ENCODE data around the gene AGXT2.
"Not testable (repeated sequence)": the region's sequence is repeated elsewhere in the genome, so short reads cannot be mapped to it uniquely, and the experiment has no call there.

Gene AGXT2

GRCh38 chr5:35052838-35053237, 5.1 kb upstream of the AGXT2 start:
- DNase-seq (ENCODE audit: low read depth), result no peak

DNA sequence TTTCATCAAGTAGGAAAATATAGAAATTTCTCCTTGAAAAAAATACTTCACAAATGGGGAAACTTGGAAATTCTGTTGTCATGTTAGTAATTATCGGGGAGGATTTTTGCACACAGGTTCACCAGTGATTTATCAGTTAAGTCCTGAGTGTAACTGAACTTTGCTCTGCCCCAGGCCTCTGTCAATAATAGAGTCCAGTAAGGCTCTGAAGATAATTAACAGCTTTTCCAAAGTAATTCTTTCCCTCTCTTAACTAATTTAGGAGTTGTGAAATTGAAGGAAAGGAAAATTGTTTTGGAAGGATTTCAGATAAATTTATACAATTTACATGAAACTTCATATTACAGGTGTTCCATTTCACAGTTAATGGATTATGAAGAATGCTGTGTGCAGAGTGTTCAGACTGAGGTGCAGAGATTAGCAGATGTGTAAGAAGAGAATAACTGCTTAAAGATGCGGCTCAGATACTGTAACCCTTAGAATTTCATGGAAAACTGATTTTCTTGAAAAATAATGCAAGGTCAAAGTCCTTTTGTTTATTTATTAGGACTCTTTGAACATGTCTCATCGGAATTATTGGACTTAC, 2.9 kb upstream of the AGXT2 start:
- no peak for DNase-seq (ENCODE audit: low read depth)

- DNase-seq (ENCODE audit: low read depth), result no peak
Measured at GRCh38 chr5:35048910-35049309, 1.2 kb upstream of the AGXT2 start.

- DNase-seq (ENCODE audit: low read depth), result no peak
Measured at GRCh38 chr5:35046774-35047173, 975 bp downstream of the AGXT2 start.

- no peak for DNase-seq (ENCODE audit: low read depth)
Measured at GRCh38 chr5:35045280-35045679, 2.5 kb downstream of the AGXT2 start.

- no peak for DNase-seq (ENCODE audit: low read depth)
Measured at GRCh38 chr5:35044649-35045048, 3.1 kb downstream of the AGXT2 start.

DNA sequence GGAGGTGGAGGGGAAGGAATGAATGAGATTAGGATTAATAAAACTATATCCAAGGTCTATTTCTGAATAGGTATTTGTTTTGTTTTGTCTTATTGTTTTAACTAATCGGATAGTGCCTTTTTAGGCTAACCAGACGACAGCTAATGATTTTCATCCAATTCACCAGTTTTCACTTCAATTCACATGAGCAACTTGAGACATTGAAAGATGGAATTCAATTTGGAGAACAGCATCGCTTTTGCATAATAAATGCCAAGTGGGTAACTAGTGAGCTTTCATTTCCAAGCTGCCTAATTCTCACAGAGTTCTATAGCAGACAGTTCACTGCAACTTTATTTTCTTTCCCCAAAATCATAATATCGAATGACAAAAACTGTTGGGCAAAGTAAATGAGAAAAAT, 5.0 kb downstream of the AGXT2 start:
- DNase-seq (ENCODE audit: low read depth), result no peak

DNA sequence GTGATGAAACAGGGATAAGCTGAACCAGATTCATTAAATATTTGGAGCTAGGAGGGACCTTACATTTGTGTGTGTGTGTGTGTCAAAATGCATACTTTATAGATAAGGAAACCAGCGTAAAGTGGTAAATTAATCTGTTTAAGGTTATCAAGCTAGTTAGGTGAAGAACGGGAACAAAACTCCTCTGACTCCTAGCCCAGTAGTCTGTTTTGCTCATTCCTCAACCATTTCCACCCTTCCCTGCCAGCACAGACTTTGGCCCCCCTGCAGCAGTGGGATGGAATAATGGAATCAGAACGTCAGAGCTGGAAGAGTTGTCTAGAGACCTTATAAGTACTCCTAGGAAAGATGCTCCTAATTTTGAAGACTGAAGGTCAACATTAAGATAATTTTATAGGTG, 6.5 kb downstream of the AGXT2 start:
- DNase-seq (ENCODE audit: low read depth), result no peak

GRCh38 chr5:35038891-35039290, 8.9 kb downstream of the AGXT2 start:
- no peak for DNase-seq (ENCODE audit: low read depth)

DNA sequence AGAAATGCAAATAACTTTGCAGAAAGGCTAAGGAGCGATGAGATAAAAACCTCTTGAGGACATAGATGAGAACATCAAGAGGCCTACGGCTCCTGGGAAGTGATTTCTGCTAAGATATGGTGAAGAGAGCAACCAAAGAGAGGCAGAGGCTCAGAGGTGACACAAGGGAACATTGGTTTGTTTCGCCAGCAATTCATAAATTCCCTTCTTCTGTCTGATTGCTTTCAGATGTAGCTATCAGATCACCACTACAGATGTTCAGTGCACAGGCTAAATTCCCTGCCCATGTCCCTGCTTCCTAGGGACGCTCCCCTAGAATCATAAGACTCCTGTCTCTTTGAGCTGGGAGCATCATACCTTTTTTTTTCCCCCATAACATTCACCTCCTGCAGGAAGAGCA, 11.2 kb downstream of the AGXT2 start:
- no peak for DNase-seq (ENCODE audit: low read depth)

- DNase-seq (ENCODE audit: low read depth), result not testable (repeated sequence)
Measured at GRCh38 chr5:35035929-35036328, 11.8 kb downstream of the AGXT2 start.

GRCh38 chr5:35035271-35035670, 12.5 kb downstream of the AGXT2 start:
- DNase-seq (ENCODE audit: low read depth), result no peak

GRCh38 chr5:35032356-35032755, 15.4 kb downstream of the AGXT2 start:
- DNase-seq (ENCODE audit: low read depth), result no peak

DNA sequence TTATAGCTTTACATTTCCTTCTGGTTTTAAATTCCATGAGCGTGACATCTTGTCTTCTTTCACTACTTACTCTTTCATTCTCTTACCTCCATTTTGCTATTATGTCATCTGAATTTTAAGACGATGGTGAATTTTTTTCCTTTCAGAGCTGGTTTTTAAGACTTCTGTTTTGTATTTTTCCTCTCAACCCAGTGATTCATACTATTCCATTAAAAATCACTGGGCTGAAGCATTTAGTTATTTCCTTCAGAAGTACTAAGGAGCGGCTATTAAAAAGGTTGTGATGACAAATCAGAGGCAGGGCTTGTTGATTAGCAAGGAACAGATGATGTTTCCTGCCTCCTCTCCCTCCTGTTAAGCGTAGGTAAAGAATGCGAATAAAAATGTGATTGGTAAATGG, 16.5 kb downstream of the AGXT2 start:
- DNase-seq (ENCODE audit: low read depth), result no peak

- no peak for DNase-seq (ENCODE audit: low read depth)
Measured at GRCh38 chr5:35030426-35031100, 17.2 kb downstream of the AGXT2 start.

DNA sequence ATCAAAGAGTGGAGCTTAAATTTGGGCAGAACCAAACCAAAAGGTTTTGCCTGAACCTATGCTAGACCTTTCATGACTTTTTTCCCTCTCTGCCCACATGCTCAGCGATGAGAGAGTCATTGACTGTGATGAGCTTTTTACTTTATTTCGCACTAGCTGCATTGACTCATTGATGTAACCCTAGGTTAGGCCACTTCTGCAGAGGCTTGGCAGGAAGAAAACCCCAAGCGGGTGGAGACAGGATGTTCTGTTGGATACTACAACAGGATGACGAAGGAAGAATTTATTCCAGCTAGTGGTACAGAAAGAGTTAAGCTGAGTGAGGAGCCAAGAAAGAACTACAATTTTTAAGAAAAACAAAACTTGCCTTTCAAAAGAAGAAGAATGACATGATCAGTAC, 18.4 kb downstream of the AGXT2 start:
- no peak for DNase-seq (ENCODE audit: low read depth)

DNA sequence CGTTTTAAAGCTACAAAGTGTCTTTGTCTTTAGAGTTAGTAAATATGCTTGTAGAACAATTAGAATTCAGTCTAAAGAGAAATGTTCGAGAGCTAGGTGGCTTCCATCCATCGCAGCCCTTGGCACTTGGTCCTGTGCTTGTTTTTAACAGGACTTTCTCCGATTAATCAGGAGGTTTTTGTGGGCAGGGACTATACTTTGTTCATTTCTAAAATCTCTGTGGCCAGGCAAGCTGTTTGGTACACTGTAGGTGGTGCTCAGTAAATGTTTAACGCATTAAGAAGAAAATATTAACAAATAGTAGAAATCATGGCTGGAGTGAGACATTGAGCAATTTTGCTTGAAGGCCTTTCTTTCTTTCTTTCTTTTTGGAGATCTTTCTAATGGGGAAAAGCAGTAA, 20.8 kb downstream of the AGXT2 start:
- no peak for DNase-seq (ENCODE audit: low read depth)

- DNase-seq (ENCODE audit: low read depth), result no peak
Measured at GRCh38 chr5:35026280-35026840, 21.4 kb downstream of the AGXT2 start.

DNA sequence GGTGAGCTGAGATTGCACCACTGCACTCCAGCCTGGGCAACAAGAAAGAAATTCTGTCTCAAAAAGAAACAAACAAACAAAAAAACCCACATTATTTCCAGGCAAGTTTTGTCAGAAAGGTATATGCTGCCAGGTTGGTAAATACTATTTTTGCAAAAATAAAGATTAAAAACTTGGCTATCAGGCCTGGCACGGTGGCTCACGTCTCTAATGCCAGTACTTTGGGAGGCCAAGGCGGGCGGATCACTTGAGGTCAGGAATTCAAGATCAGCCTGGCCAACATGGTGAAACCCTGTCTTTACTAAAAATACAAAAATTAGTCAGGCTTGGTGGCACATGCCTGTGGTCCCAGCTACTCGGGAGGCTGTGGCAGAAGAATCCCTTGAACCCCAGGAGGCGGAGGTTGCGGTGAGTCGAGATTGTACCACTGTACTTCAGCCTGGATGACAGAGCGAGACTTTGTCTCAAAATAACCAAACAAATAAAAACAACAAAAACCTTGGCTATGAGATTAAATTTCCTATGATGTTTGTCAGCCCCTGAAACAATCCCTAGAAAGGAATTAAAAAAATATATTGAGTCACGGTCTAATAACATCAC, 22.7 kb downstream of the AGXT2 start:
- no peak for DNase-seq (ENCODE audit: low read depth)

DNA sequence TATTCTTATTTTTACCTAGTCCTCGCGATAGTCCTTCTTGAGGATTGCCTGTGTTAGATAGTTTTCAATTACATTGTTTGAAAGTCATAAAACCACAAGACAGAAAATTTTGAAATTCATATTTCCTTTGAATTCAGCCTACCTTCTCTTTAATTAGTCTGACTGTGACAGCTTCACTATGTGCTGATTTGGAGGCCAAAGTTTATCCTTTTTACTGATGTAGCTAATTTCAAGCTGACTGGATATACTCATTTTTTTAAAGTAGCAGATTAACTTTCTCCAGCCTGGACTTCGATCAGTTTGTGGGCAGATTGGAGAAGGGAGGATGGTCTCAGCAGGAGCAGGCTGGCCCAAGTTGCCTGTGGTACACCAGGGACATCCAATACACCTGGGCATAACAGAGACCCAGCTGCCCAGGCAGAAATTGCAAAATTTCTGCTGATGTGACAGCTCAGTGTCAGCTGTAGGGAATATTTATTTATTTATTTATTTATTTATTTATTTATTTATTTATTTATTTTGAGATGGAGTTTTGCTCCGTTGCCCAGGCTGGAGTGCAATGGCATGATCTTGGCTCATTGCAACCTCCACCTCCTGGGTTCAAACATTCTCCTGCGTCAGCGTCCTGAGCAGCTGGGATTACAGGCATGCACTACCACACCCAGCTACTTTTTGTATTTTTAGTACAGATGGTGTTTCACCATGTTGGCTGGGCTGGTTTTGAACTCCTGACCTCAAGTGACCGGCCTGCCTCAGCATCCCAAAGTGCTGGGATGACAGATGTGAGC, 24.2 kb downstream of the AGXT2 start:
- no peak for DNase-seq (ENCODE audit: low read depth)

- DNase-seq (ENCODE audit: low read depth), result no peak
Measured at GRCh38 chr5:35016174-35017051, 31.3 kb downstream of the AGXT2 start.

GRCh38 chr5:35015063-35015462, 32.7 kb downstream of the AGXT2 start:
- DNase-seq (ENCODE audit: low read depth), result no peak

Data from stimulated activated CD8-positive, alpha-beta memory T cell treated with anti-CD3 and anti-CD28 coated beads, Interleukin-15, amount 100 ng/mL, for 24 hours (primary cell).